Measurements from ENCODE around the gene ALDH1A3.
"Not testable (repeated sequence)": the region's sequence is repeated elsewhere in the genome, so short reads cannot be mapped to it uniquely, and the experiment has no call there.

The ALDH1A3 gene

DNA sequence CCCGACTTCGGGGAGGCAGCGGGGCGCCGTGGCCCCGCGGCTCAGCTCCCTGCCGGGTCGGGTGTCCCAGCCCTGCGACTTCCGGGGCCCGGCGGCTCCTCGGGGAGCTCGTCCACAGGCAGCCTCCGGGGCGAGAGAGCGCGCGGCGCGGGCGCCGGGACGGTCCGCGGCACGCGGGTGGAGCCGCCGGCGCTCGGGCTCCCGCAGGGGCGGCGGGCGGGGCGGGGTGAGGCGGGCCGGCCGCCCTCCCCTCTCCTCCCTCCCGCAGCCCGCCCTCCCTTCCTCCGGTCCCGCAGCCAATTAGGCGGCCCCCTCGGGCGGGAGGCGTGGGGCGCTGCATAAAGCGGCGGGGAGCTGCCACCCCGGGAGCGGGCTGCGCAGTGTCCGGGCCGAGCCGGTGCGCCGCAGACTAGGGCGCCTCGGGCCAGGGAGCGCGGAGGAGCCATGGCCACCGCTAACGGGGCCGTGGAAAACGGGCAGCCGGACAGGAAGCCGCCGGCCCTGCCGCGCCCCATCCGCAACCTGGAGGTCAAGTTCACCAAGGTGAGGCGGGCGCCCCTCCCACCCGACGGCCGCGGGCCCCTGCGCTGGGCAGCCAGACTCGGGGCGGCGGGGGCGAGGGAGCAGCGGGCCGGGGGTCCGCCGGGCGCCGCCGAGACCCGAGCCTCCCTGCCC lies at the start of gene ALDH1A3:
ALDH1A3 (plus strand) TSS at position 368 of the 675 bp plus-strand sequence; CDS start at position 445, 77 bp downstream.
- in situ Hi-C loops (cut with MboI; ENCODE audit: low sequenced_read_pairs) = no loop called here

GRCh38 chr15:100831467-100831866 lies 48.2 kb upstream of the ALDH1A3 start:
- in situ Hi-C loops (cut with MboI; ENCODE audit: low sequenced_read_pairs) = no loop called here

- in situ Hi-C loops (cut with MboI; ENCODE audit: low sequenced_read_pairs) = no loop called here
Observed at GRCh38 chr15:100832149-100832942, 47.3 kb upstream of the ALDH1A3 start.

- in situ Hi-C loops (cut with MboI; ENCODE audit: low sequenced_read_pairs) = no loop called here
Observed at GRCh38 chr15:100833417-100834389, 45.9 kb upstream of the ALDH1A3 start.

GRCh38 chr15:100834731-100835130 lies 44.9 kb upstream of the ALDH1A3 start:
- in situ Hi-C loops (cut with MboI; ENCODE audit: low sequenced_read_pairs) = no loop called here

DNA sequence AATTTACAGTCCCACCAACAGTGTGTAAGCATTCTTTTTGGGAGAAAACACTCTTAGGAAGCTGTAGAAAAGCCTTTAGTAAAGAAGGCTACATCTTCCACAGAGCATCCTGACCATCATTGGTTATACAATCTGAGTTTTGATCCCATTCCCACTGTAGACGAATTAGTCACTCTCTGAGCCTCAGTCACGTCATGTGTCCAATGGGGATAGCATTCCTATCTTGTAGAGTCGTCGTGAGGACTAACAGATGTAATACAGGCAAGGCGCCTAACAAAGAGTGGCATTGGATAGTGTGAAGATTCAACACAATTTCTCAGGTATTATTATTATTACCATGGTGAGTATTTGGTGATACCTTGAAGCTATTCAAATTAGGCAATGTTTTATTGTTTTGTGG lies 44.0 kb upstream of the ALDH1A3 start:
- in situ Hi-C loops (cut with MboI; ENCODE audit: low sequenced_read_pairs) = no loop called here

- in situ Hi-C loops (cut with MboI; ENCODE audit: low sequenced_read_pairs) = no loop called here
Observed at GRCh38 chr15:100836501-100836900, 43.1 kb upstream of the ALDH1A3 start.

- in situ Hi-C loops (cut with MboI; ENCODE audit: low sequenced_read_pairs) = no loop called here
Observed at GRCh38 chr15:100841426-100841825, 38.2 kb upstream of the ALDH1A3 start.

DNA sequence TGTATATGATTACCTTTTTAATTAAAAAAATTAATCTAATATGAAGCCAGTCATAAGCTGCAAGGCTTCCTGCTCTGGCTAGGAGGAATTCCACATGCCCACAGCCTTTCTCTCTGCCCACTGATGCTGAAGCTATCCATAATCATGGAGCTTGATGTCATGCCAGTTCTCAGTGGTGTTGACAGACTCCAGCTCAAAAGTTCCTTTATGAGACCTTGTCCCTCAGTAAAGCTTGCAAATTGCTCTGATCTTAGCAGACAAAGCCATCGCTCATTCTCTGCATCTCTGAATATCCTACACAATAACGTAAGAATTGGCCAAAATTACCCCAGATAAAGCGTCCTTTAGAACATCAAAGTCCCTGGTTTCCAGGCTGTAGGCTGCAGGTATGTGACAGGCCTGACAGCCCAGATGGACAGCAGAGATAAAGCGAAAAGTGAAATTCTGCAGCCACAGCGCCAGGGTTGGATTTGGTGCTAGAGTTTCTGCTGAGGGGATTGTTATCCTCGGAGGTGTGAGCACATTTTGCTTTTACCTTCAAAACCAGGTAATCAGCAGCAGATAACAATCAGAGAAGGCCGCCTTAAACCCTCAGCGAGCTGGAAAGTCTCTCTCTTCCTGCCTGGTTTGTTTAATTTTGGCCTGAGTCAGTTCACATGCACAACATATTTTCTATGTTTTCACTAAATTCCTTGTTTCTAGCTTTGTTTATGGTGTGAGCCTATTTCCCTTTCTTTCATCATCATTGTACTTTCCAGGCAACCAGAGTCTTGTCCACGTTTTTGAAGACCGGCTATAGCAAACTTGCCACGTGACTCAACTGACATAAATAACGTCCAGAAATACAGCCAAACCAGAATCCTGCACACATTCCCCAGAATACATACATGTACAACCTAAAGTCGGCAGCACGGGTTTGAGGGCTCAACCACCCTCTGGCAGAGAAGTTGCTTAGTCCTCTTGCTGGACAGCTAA lies 36.6 kb upstream of the ALDH1A3 start:
- in situ Hi-C loops (cut with MboI; ENCODE audit: low sequenced_read_pairs) = no loop called here

DNA sequence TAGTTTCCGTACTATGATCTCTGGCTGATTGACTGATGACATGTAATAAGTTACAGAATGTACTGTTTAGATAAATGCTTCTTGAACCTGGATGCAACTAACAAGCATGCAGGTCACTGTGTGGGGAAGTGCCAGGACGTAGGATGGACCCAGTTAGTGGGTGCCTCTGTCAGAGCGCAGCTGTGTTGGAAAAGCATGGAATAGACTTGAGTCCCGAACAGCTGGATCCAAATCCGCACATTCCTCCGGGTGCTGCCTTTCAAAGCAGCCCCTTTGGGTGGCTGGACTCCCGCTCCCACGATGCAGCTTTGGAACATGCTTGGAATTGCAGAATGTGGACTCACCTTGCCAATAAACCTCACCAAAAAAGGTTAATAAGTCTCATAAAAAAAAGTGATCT lies 35.5 kb upstream of the ALDH1A3 start:
- in situ Hi-C loops (cut with MboI; ENCODE audit: low sequenced_read_pairs) = no loop called here

DNA sequence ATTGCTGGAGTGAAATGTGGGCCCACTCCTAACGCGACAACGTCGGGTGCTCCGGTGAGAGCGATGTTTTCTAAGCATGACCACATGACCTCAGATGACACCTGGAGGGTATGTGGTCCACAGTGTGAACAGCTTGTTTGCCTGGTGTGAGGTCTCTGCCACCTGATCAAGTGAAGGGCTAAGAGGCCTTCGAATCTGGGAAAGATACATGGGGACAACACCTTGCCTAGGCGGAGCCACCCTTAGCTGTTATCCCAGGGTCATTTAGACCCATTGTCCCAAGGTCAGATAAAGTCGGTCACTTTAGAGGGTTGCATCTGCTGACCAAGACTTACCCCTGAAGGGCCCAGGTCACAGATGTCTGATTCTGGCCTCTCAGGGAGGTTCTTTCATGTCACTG lies 34.9 kb upstream of the ALDH1A3 start:
- in situ Hi-C loops (cut with MboI; ENCODE audit: low sequenced_read_pairs) = no loop called here

GRCh38 chr15:100847194-100847593 lies 32.4 kb upstream of the ALDH1A3 start:
- in situ Hi-C loops (cut with MboI; ENCODE audit: low sequenced_read_pairs) = no loop called here

GRCh38 chr15:100849021-100849854 lies 30.4 kb upstream of the ALDH1A3 start:
- in situ Hi-C loops (cut with MboI; ENCODE audit: low sequenced_read_pairs) = no loop called here

DNA sequence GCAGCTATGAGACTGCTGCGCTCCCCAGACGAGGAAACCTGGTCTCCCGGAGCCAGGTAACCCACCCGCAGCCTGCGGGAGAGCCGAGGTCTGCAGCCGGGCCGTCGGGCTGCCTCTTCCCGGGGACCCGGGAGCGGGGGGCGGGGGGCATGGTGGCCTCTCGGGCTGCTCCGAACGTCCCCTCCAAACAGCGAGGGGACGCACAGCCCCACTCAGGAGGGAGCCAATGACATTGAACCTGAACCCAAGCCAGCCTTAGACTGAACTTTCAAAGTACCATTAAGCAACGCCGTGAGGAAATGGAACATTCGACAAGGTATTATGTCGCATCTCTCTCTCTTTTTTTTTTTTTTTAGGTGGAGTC lies 29.8 kb upstream of the ALDH1A3 start:
- in situ Hi-C loops (cut with MboI; ENCODE audit: low sequenced_read_pairs) = no loop called here

DNA sequence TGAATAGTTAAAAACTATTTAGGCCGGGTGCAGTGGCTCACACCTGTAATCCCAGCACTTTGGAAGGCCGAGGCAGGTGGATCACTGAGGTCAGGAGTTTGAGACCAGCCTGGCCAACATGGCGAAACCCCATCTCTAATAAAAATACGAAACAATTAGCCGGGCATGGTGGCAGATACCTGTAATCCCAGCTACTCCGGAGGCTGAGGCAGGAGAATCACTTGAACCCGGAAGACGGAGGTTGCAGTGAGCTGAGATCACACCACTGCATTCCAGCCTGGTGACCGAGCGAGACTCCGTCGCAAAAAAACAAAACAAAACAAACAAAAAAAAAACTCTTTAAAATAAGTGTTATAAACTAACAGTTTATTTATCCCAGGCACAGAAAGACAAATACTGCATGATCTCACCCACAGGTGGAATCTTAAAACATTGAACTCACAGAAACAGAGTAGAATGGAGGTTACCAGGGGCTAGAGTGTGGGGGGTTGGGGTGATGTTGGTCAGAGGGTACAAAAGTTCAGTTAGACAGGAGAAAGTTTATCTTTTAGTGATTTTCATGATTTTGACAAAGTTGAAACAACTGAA lies 28.1 kb upstream of the ALDH1A3 start:
- in situ Hi-C loops (cut with MboI; ENCODE audit: low sequenced_read_pairs) = not testable (repeated sequence)

- in situ Hi-C loops (cut with MboI; ENCODE audit: low sequenced_read_pairs) = no loop called here
Observed at GRCh38 chr15:100852630-100853029, 27.0 kb upstream of the ALDH1A3 start.

- in situ Hi-C loops (cut with MboI; ENCODE audit: low sequenced_read_pairs) = no loop called here
Observed at GRCh38 chr15:100853676-100854440, 25.8 kb upstream of the ALDH1A3 start.

- in situ Hi-C loops (cut with MboI; ENCODE audit: low sequenced_read_pairs) = no loop called here
Observed at GRCh38 chr15:100856867-100857266, 22.8 kb upstream of the ALDH1A3 start.

Measured in HL-60/S4 treated with phorbol 12-myristate 13-acetate at 8.2 ng/mL for 4 days and 3 days (cell line).